GM12878 (cell line): Measurements from ENCODE around the gene DYNC1H1. TPM values are rescaled to one million over a fixed set of nuclear protein-coding genes. Genes with fewer than 3 reads are reported as not detected.

ENCODE experiments used
- ATAC-seq: fragments of 200-7000 bp; cut with Tn5 transposase; 3 replicates; pipeline ENCODE4 v1.9.1; 2020; ENCODE audit warnings: mild to moderate bottlenecking, moderate library complexity
- BruUV-seq: library from RNA; stranded (reverse); fragments of 400-500 nt; replicated peaks from 2 replicates; lab custom pipeline; 2021; lab: Mats Ljungman, UMichigan
- CTCF ChIA-PET: fragments of 300-600 bp; sonication (Branson Sonifier 250); formaldehyde crosslinking; extraction: SDS; loops from one replicate; lab custom pipeline; 2021; ENCODE audit warnings: inconsistent platforms; lab: Yijun Ruan, JAX
- POLR2A ChIA-PET: fragments of 350-600 bp; formaldehyde crosslinking; extraction: SDS; loops from one replicate; lab custom pipeline; 2021; ENCODE audit warnings: inconsistent platforms; lab: Charles Lee
- RAD21 ChIA-PET: fragments of 300-600 bp; sonication (Branson Sonifier 250); formaldehyde crosslinking; loops from one replicate; lab custom pipeline; 2023; ENCODE audit warnings: antibody characterized with exemption; ENCODE audit not compliant: unreplicated experiment; lab: Charles Lee
- SMC1A ChIA-PET: fragments of 300-600 bp; sonication (Branson Sonifier 250); formaldehyde crosslinking; loops from one replicate; lab custom pipeline; 2023; ENCODE audit not compliant: unreplicated experiment, uncharacterized antibody; lab: Charles Lee
- DNase-seq: peaks from one replicate; pipeline ENCODE4 v3.0.0-alpha.2; 2011; ENCODE audit warnings: low read depth, low spot score
- FAIRE-seq: peaks from 3 replicates; lab custom pipeline; 2011; peaks lifted over from hg19 to GRCh38; lab: Jason Lieb, UNC
- H2AFZ ChIP-seq: 2 replicates; pipeline ENCODE4 v1.6.0; 2011; ENCODE audit warnings: low read depth, low read length, control low read depth; ENCODE audit not compliant: control insufficient read depth
- H3K27ac ChIP-seq: 2 replicates; pipeline ENCODE4 v1.5.1; 2011; ENCODE audit warnings: control low read depth; ENCODE audit not compliant: control insufficient read depth, insufficient read depth
- H3K27me3 ChIP-seq, 2 experiments: replicated peaks in 1 of 2; 2 replicates each; pipeline versions ENCODE4 v1.6.0 to v1.6.1; 2011; ENCODE audit warnings: low read length in 1 of 2; ENCODE audit not compliant: control insufficient read depth in 2 of 2, insufficient read depth in 2 of 2
- H3K36me3 ChIP-seq, 2 experiments: 2 replicates each; pipeline ENCODE4 v1.5.1; 2011; ENCODE audit warnings: low read length in 1 of 2; ENCODE audit not compliant: control insufficient read depth in 2 of 2, insufficient read depth in 2 of 2
- H3K4me1 ChIP-seq: 2 replicates; pipeline ENCODE4 v1.6.1; 2011; ENCODE audit warnings: mild to moderate bottlenecking, low read length, moderate library complexity, mixed read lengths; ENCODE audit not compliant: control insufficient read depth, insufficient read depth
- H3K4me2 ChIP-seq: 2 replicates; pipeline ENCODE4 v1.6.0; 2011; ENCODE audit warnings: control low read depth; ENCODE audit not compliant: control insufficient read depth, insufficient read depth
- H3K4me3 ChIP-seq: fragments of 200-600 bp; sonication (generic); 2 replicates; pipeline ENCODE4 v1.5.1; 2016
- H3K79me2 ChIP-seq: 2 replicates; pipeline ENCODE4 v1.6.0; 2011; ENCODE audit warnings: low read length; ENCODE audit not compliant: control insufficient read depth, insufficient read depth
- H3K9ac ChIP-seq: 2 replicates; pipeline ENCODE4 v1.8.0; 2011; ENCODE audit warnings: low read length, control low read depth, mixed read lengths; ENCODE audit not compliant: control insufficient read depth, insufficient read depth
- H3K9me3 ChIP-seq: replicated peaks from 3 replicates; pipeline ENCODE4 v1.5.1; 2011; ENCODE audit warnings: mild to moderate bottlenecking, low read length; ENCODE audit not compliant: control insufficient read depth, insufficient read depth
- H4K20me1 ChIP-seq: 2 replicates; pipeline ENCODE4 v1.6.0; 2011; ENCODE audit not compliant: control insufficient read depth, insufficient read depth
- ELK1 ChIP-seq: IDR thresholded peaks from 2 replicates; pipeline ENCODE4 v1.6.1; 2012; ENCODE audit warnings: low read depth, low read length, improper control_type of control experiment
- IKZF1 ChIP-seq: fragments of 450-650 bp; conservative IDR thresholded peaks from 2 replicates; pipeline ENCODE4 v1.6.1; 2017; ENCODE audit warnings: antibody characterized with exemption, mild to moderate bottlenecking
- MAX ChIP-seq: IDR thresholded peaks from 2 replicates; pipeline ENCODE4 v1.6.1; 2012; ENCODE audit warnings: low read depth, low read length, improper control_type of control experiment
- RAD21 ChIP-seq: IDR thresholded peaks from 2 replicates; pipeline ENCODE4 v1.6.1; 2011; ENCODE audit warnings: mild to moderate bottlenecking, low read depth, low read length, moderate library complexity; ENCODE audit not compliant: insufficient read depth
- REST ChIP-seq: IDR thresholded peaks from 2 replicates; pipeline ENCODE4 v1.6.1; 2012; ENCODE audit warnings: mild to moderate bottlenecking, low read depth, low read length
- SMAD1 ChIP-seq: fragments of 450-650 bp; IDR thresholded peaks from 2 replicates; pipeline ENCODE4 v1.6.1; 2018; ENCODE audit warnings: mild to moderate bottlenecking, low read depth; ENCODE audit not compliant: partially characterized antibody
- SREBF1 ChIP-seq: IDR thresholded peaks from 2 replicates; pipeline ENCODE4 v1.6.1; 2012; ENCODE audit warnings: mild to moderate bottlenecking, low read length
- USF2 ChIP-seq: IDR thresholded peaks from 2 replicates; pipeline ENCODE4 v1.6.1; 2011; ENCODE audit warnings: low read depth, low read length, improper control_type of control experiment, borderline replicate concordance
- WRNIP1 ChIP-seq: IDR thresholded peaks from 2 replicates; pipeline ENCODE4 v1.6.1; 2011; ENCODE audit warnings: low read depth, low read length, improper control_type of control experiment, borderline replicate concordance
- ZNF207 ChIP-seq: fragments of 450-650 bp; IDR thresholded peaks from 2 replicates; pipeline ENCODE4 v1.6.1; 2014; ENCODE audit warnings: antibody characterized with exemption, mild to moderate bottlenecking, borderline replicate concordance
- ZNF687 ChIP-seq: fragments of 450-650 bp; IDR thresholded peaks from 2 replicates; pipeline ENCODE4 v1.6.1; 2017; ENCODE audit warnings: mild to moderate bottlenecking, moderate library complexity
- WGBS: methylation state at CpG from one replicate; pipeline ENCODE4 v1.1.6; 2016; ENCODE audit warnings: low lambda C conversion rate; ENCODE audit not compliant: insufficient replicate concordance, insufficient coverage; ENCODE audit errors: missing lambda C conversion rate; 5-methylcytosine and 5-hydroxymethylcytosine counted together
- in situ Hi-C: fragments of 300-500 bp; cut with MboI; formaldehyde crosslinking; loops from 9 replicates; pipeline ENCODE4 v1.14.3; 2018; ENCODE audit warnings: mixed read lengths
- intact Hi-C: fragments of 100-400 bp; cut with micrococcal nuclease; formaldehyde crosslinking; loops from one replicate; pipeline ENCODE4 v1.14.2; 2022; ENCODE audit not compliant: unreplicated experiment
- polyA plus RNA-seq, 11 experiments: library from polyadenylated mRNA; depleted of rRNA in 4 of 11; unstranded in 6 of 11; stranded (reverse) in 5 of 11; fragments of >200 nt; fragmentation: Nextera tagmentation in 4 of 11; fragmentation: Illumina TruSeq in 1 of 11; extraction: Ambion mirVana in 4 of 11; extraction: Trizol in 1 of 11; gene quantifications; 1 replicate in 1 of 11; 2 replicates in 10 of 11; pipeline versions ENCODE4 v1.2.1 to v1.2.3, GENCODE V29; 2011 to 2016; ENCODE audit warnings: inconsistent platforms in 2 of 11, missing spikeins in 2 of 11, low read depth in 1 of 11
- total RNA-seq, 4 experiments: library from RNA; depleted of rRNA in 3 of 4; stranded (reverse); fragments of >200 nt in 3 of 4; fragmentation: Illumina TruSeq in 1 of 4; extraction: Trizol in 1 of 4; gene quantifications; 2 replicates each; pipeline versions ENCODE4 v1.2.1 to v1.2.3, GENCODE V29; 2013 to 2021

DYNC1H1 gene
- total and polyA plus RNA-seq, 10 of the 15 experiments (the other 5 are each of a cell fraction or from before 2014, with no cell fraction given), result 38.4 to 291 (median 111) TPM

DNA sequence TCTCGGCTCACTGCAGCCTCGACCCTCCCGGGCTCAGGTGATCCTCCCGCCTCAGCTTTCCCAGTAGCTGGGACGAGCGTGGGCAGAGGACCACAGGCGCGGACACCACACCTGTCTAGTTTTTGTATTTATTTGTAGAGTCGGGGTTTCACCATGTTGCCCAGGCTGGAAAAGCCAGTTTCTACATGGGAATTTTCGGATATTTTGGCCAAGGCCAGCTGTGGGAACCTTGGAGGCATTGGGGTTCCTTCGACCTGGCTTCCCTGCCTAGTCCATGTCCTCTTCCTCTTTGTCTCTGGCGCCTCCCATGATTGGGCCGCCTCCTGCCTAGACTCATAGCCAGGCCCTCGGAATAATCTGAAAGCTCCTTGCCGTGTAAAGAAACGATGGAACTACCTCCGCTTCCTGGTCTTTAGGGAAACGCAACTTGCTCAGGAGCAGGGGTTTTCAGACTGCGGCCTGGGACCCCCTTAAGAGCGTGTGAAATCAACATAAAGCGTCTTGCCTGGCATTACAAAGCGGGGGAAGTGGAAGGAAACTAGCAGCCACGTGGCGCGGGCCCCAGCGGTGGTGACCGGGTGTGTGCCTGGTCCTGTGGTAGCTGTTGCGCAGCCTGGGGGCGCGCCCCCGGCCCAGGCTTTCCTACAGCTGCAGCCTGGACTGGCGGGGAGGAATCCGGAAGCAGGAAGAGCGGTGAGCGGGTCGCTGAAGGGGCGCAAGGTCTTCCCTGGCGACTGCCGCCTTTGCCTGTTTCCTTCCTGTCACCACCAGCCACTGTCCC, 123.8 kb downstream of the DYNC1H1 start:
- intact Hi-C loops (loop anchor here (2.0 to 5.0 kb wide), 3 partner anchors 123 to 326 kb away; partner anchors contain the start of genes DYNC1H1, PPP2R5C and ZNF839), in situ Hi-C loops (no loop called here)
- FAIRE-seq, result no peak
- BruUV-seq, result no TSS peak
- ChIA-PET CTCF (interaction anchor here (0.5 to 2.9 kb wide), 5 partner anchors 10 to 228 kb away, joined by 3 to 25 read pairs (median 6); no protein-coding TSS in a partner anchor), RAD21 (interaction anchor here (1.0 to 1.7 kb wide), 4 partner anchors 8 to 226 kb away, joined by 3 to 7 read pairs (median 4); no protein-coding TSS in a partner anchor), SMC1A (interaction anchor here (0.6 to 1.7 kb wide), 5 partner anchors 8 to 126 kb away, joined by 3 to 5 read pairs (median 3); partner anchors contain the start of gene DYNC1H1), POLR2A (interaction anchor here (0.6 to 1.5 kb wide), 18 partner anchors 8 to 1246 kb away, joined by 3 to 10 read pairs (median 4); partner anchors contain the start of genes EIF5 and WDR20)
- no peaks in the 10 kb centered on the region for H3K27me3 ChIP-seq
- H3K4me2 ChIP-seq, result peak overlapping the region; percentile 98
- peak; percentile 54 for ATAC-seq
- WGBS, result 3% methylated on average over 35 of the region's 39 CpGs
- H3K9ac ChIP-seq, result peak overlapping the region; percentile 85
- H3K27ac ChIP-seq, result peak overlapping the region; percentile 95
- H4K20me1 ChIP-seq, result peaks cover 5% of the 10 kb centered on the region
- H3K36me3 ChIP-seq, result peaks cover 7 to 22% of the 10 kb centered on the region in 2 experiments
- peak overlapping the region; percentile 98 for H3K4me3 ChIP-seq
- no peaks in the 10 kb centered on the region for H3K9me3 ChIP-seq
- DNase-seq, result peak; percentile 21
- peaks cover 50% of the 10 kb centered on the region for H3K79me2 ChIP-seq
- peak overlapping the region; percentile 84 for H2AFZ ChIP-seq
- H3K4me1 ChIP-seq, result peaks cover 9% of the 10 kb centered on the region
- TF ChIP-seq REST (no peak), IKZF1 (peak; percentile 84), MAX (peak; percentile 59; the same call in 1 of the 2 replicates), RAD21 (no peak), SMAD1 (no peak), ELK1 (no peak), SREBF1 (no peak), ZNF687 (peak; percentile 87), WRNIP1 (no peak), USF2 (no peak), ZNF207 (0 out of 2 replicates have a peak, but pooled peaks have one; percentile 24)
